GM12864 (cell line): ENCODE measurements around the gene DERL2.
A peak's percentile ranks its signal among the peaks of the same experiment; 100 is the strongest.

Experiments
- DNase-seq: peaks from one replicate; pipeline ENCODE4 v3.0.0-alpha.2; 2011; ENCODE audit warnings: low read depth
- H3K4me3 ChIP-seq: 2 replicates; pipeline ENCODE4 v1.5.1; 2011; ENCODE audit warnings: mild to moderate bottlenecking, low read depth, low read length, control low read depth
- CTCF ChIP-seq: IDR thresholded peaks from 2 replicates; pipeline ENCODE4 v1.5.1; 2011; ENCODE audit warnings: low read depth, mild to moderate bottlenecking, moderate library complexity, low read length, control low read depth, inconsistent platforms; ENCODE audit errors: missing control alignments

DERL2 gene

DNA sequence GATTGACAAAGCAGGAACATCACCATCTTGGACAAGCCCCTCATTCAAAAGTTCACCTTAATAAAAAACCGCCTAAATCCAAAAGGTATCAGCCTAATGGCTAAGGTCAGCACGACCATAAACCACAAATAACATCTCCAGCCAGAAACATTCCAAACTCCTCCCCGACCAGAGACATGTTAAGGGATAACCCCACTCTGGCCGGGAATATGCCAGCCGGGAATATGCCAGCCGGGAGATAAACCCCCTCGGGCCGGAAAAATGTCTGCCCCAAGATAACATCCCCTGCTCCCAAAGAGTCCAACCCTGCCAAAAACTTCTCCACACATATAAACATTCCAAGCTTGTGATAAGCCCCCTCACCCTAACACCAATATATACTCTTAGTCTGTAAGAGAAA lies 18.6 kb downstream of the DERL2 start:
- peak overlapping the region; percentile 81 for H3K4me3 ChIP-seq
- no peak for DNase-seq
- TF ChIP-seq CTCF, result no peak

DNA sequence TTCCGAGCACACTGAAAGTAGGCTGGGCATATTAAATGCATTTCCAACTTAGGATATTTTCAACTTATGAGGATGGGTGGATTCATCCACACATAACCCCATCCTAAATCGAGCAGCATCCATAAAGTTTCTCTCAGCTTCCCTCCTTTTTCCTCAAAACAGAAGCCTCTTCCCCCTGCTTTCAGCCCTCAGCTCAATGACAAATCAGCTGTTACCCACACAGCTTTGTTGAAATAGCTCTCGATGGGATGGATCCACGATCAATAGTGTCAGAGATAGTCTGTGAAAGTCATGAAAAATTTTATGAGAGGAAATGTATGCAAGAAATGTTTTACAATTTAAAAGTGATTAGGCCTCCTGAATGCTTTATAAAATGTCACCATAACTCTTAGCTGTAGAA lies 19.7 kb downstream of the DERL2 start:
- H3K4me3 ChIP-seq, result no peak overlapping the region; the same call in 1 of the 2 replicates
- no peak for TF ChIP-seq CTCF
- no peak for DNase-seq

DNA sequence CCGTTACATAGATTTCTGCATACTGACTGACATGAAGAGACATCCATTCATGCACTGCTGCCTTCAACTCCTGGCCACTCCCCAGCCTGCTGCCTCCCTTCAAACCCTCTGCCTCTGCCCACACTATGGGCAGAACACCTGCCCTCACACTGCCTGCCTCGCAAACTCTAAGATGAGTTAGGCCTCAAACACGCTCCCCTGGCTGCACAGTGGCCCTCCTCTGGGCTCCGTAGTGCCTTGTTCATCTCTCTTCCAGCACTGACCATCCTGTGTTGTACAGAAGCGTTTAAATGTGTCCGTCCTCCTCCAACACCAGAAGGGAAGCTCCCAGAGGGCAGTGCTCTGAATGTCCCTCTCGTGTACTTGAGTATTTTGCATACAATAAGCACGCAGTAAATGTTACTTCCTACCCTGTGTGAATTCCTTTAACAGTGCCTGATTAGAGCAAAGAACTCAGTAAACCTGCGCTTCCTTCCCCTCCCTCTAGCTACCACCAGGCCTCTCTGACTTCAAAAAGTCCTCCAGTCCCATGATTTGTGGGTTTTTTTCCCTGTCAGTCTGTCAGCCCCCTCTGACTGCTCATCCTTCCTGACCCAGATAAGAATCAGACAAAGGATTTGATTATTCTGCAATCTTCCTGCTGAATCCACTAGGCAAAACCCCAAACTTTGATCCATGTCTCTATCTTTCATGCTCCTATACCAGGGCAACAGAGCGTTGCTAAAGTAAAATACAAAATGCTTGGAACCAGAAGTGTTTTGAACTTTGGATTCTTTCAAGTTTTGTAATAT lies 21.1 kb downstream of the DERL2 start:
- no peak overlapping the region for H3K4me3 ChIP-seq
- no peak for TF ChIP-seq CTCF
- no peak for DNase-seq

DNA sequence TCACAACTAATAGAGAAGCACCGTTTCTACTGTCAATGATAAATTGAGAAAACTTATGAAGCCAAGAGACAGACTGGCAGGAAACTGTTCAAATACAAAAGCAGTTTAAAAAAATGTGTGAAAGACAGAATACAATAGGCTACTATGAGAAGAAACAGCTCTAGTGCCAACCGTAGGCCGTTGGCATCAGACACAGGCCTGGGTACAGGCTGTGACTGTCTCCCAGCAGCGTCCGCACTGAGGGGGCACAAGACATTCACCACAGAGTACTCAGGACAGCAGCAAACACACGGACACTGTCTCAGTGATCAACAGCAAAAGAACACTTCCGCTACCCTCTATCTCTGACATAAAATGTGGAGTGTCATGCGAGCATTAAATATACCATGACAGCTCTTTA lies 39.2 kb downstream of the DERL2 start:
- H3K4me3 ChIP-seq, result no peak overlapping the region
- DNase-seq, result no peak
- TF ChIP-seq CTCF, result no peak

DNA sequence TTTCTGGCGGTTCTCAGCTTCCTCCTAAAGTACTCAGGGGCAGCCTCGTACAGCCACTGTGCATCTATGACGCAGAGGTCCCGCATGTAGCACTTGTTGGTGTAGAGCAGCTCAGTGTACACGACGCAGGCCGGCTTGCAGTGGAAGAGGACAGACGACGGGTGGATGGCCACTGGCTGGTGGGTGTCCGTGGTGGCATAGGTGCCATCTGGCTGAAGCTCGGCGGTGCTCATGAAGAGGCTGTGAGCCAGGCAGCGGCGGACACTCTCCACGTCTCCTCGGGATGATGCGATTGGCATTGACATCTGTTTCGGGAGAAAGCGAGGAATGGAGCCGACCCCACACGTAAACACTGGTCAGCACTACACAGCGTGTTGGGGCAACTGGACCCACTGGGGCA lies 41.8 kb downstream of the DERL2 start:
- TF ChIP-seq CTCF, result no peak
- H3K4me3 ChIP-seq, result no peak overlapping the region
- DNase-seq, result no peak

GRCh38 chr17:5443728-5444127 lies 42.2 kb downstream of the DERL2 start:
- no peak for TF ChIP-seq CTCF
- DNase-seq, result no peak
- no peak overlapping the region for H3K4me3 ChIP-seq

- no peak for TF ChIP-seq CTCF
- no peak for DNase-seq
- H3K4me3 ChIP-seq, result peak overlapping the region; percentile 87
These were observed 46.6 kb downstream of the DERL2 start for GRCh38 chr17:5439446-5439764.
